ENCODE data around the gene ZNF239.
"Not testable (repeated sequence)": the region's sequence is repeated elsewhere in the genome, so short reads cannot be mapped to it uniquely, and the experiment has no call there.

ZNF239 gene

DNA sequence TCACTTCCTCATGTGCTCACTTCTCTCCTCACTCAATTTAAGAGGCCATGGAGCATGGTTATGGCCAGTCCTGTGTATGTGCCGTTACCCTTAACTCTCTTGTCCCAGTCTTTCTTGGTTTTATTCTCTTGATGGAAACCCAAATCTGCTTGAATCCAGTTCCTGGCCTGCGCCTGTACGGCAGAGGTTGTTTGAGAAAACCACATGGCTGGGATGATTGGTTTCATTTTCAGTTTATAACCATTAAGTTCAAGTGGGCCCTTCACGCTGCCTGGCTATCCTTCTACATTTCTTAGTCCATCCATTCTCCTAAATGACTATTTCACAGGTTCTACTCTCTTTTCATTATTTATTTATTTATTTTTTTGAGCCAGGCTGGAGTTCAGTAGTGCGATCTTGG lies 1.6 kb upstream of the ZNF239 start:
- DNase-seq, result no peak

DNA sequence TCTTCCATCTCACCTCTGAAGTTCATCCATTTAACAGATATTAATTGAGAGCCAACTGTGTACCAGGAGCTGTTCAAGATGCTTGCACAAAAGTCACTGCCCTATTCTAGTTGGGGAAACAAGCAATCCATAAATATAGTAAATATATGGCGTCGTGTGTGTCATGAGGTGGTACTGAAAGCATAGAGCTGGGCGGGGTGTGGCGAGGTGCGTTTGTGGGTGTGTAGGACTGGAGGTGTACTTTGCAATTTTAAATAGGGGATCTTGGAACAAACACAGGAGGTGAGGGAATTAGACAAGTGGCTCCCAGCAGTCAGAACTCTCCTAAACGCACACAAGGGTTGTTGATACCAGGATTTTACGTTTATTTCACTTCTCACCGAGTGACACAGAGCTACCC lies 490 bp upstream of the ZNF239 start:
- no peak for DNase-seq

DNA sequence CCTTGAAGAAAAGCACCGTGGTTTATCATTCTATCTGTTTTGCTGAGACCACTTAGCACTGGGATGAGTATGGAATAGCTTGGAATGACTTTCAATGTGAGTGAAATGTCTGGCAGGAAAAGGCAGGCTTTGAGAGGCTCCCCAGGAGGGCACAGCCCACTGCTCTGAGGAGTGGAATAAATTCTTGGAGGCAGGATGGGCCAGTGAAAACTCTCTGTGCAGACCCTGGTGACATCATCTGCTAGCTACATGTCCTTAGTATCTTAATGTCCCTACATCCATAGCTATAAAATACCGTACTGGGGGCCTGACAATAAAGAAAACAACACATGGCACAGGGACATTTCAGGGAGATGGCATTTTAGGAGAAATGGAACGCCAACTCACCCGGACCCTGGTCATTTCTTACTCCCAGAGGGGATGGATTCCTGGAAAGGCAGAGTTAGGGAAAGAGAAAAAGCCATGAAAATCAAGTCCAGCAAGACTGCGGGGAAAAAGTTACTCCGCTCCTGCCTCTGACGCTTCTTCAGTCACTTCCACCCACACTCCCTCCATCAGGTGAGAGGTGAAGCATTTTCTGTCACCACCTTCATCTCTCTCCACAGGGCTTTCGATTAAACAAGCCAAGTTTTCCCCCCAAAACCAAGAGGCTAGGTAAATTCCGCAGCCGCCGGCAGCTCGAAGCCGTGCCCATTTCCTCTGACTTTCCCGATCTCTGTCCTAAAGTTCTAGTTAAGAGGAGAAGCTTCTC lies 991 bp downstream of the ZNF239 start:
- no peak for DNase-seq

DNA sequence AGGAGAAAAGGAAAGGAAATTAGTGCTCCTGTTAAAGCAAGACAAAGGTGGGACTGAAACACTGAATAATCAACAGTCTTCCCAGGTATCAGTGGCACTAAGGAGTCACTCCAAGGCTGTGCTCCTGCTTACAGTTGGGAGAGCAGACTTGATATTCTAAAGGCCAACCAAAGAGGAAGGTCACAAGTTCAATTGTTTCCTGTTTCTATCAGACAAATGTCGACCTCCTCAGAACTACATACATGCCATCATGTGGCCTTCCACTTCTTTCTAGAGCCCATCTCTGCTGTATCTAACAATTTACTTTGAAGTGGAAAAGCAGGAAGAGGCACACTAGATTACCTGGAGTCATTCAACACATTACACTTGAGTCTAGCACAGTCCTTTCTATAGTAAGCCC lies 3.4 kb downstream of the ZNF239 start:
- DNase-seq, result no peak

DNA sequence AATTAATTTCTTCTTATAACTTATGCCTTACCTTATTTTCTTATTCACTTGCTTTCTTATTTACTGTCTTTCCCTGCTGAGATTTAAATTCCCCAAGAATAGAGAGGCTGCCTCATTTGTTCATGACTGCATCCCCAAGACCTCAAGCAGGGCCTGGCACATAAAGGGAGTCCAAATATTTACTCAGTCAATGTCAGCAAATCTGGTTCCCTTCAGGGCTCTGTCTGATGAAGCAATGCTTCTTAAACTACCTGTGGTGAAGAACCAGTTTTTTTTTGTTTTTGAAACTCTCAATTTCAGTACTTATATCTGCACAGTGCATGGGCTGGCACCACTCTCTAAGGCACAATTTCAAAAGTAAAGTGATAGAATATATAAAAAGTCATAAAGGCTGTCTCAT lies 4.7 kb downstream of the ZNF239 start:
- no peak for DNase-seq

DNA sequence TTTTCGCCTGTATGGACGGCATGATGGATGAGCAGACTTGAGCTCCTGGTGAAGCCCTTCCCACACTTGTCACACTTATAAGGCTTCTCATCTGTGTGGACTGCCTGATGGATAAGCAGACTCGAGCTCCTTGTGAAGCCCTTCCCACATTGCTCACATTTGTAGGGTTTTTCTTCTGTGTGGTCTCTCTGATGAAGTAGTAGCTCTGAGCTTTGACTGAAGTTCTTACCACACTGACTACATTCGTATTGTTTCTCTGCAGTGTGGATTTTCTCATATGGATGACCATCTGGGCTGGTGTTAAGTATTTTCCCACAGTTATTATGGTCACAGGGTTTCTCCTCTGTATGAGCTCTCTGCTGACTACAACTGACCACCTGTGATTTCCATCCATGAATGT lies 17.2 kb downstream of the ZNF239 start:
- no peak for DNase-seq

DNA sequence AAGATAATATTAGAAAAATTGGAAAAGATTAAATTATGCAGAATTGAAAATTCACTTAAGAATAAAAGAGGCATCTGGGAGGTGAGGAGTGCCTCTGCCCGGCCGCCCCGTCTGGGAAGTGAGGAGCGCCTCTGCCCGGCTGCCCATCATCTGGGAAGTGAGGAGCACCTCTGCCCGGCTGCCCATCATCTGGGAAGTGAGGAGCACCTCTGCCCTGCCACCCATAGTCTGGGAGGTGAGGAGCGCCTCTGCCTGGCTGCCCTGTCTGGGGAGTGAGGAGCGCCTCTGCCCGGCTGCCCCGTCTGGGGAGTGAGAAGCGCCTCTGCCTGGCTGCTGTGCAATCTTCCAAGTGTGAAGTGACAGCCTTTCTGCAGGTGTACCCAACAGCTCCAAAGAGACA lies 30.7 kb downstream of the ZNF239 start:
- DNase-seq, result not testable (repeated sequence)

DNA sequence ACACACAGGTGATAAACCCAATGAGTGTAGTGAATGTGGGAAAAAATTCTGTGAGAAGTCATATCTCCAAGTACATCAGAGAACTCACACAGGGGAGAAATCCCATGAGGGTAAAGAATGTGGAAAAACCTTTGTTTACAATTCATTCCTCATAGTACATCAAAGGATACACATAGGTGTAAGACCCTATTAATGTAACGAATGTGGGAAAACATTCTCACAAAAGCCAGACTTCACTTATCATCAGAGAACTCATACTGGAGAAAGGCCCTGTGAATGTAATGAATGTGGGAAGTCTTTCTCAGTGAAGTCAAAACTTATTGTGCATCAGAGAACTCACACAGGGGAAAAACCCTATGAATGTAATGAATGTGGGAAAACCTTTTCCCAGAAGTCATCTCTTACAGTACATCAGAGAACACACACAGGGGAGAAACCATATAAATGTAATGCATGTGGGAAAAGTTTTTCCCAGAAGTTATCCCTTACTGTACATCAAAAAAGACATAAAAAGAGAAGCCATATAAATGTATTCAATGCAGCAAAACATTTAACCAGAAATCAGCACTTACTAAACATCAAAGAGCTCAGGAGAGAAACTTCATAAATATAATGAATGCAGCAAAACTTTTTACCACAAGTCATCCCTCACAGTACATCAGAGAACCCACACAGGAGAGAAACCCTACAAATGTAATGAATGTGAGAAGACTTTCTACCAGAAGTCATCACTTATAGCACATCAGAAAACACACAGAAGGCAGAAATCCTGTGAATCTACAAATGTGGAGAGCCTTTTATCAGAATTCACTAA lies 49.8 kb downstream of the ZNF239 start:
- no peak for DNase-seq

Data from left hindlimb (tissue), 1 donor.